Measurements from ENCODE around the gene PTP4A1. TPM values are rescaled to one million over a fixed set of nuclear protein-coding genes. Genes with fewer than 3 reads are reported as not detected.

The PTP4A1 gene
- total RNA-seq, 1 experiment from 2014 or later: 123 TPM

- ChIA-PET POLR2A (no interaction called here), RAD21 (ENCODE audit: low non-redundant PET in 1 of 2, low total read pairs in 2 of 2, uncharacterized antibody in 2 of 2, unreplicated experiment in 2 of 2) (no interaction called here), CTCF (no interaction called here)
- Histone ChIP-seq H3K4me3 (replicated peaks in 1 of 2; ENCODE audit: low read depth in 1 of 2, low read length in 2 of 2) (no peak overlapping the region), H3K9me3 (ENCODE audit: control insufficient read depth in 1 of 2, insufficient read depth in 1 of 2, low read depth in 1 of 2, low read length in 2 of 2) (no peaks in the 10 kb centered on the region), H3K9me2 (ENCODE audit: insufficient read depth) (no peaks in the 10 kb centered on the region), H3K27ac (ENCODE audit: low read depth, low read length) (no peak overlapping the region), H3K4me1 (ENCODE audit: control insufficient read depth in 1 of 2, insufficient read depth in 2 of 2, low read length in 2 of 2) (peaks cover 3 to 9% of the 10 kb centered on the region in 2 experiments; a peak in 2 of 4 replicates), H2AFZ (ENCODE audit: low read depth, low read length, poor library complexity, severe bottlenecking) (no peak overlapping the region), H3K79me2 (ENCODE audit: insufficient read depth, low read length) (no peaks in the 10 kb centered on the region), H3K9ac (ENCODE audit: low read length) (no peak overlapping the region), H3K27me3 (ENCODE audit: insufficient read depth, low read length) (no peaks in the 10 kb centered on the region), H4K20me1 (ENCODE audit: insufficient read depth) (no peaks in the 10 kb centered on the region), H3K36me3 (ENCODE audit: control insufficient read depth in 1 of 2, insufficient read depth in 2 of 2, low read length in 2 of 2) (no peaks in the 10 kb centered on the region), H3K4me2 (ENCODE audit: low read length) (no peak overlapping the region)
- no TSS peak for BruUV-seq (replicated peaks)
- DNase-seq (ENCODE audit: low read depth, low spot score) (no peak), ATAC-seq (no peak)
- TF ChIP-seq TCF7L2 (IDR thresholded peaks at IDR 0.05; ENCODE audit: borderline replicate concordance, extremely low read depth, insufficient read depth, insufficient read length): no peak
- no peak for TF ChIP-seq CBX3 (IDR thresholded peaks at IDR 0.05; ENCODE audit: low read depth)
- no peak for TF ChIP-seq ELF1 (IDR thresholded peaks at IDR 0.05; ENCODE audit: borderline replicate concordance, low read depth)
- TF ChIP-seq RAD21 (IDR thresholded peaks at IDR 0.05; ENCODE audit: low read depth): no peak
- TF ChIP-seq FOSL1 (IDR thresholded peaks at IDR 0.05; ENCODE audit: low read depth): no peak
- TF ChIP-seq SIN3A (IDR thresholded peaks at IDR 0.05; ENCODE audit: low read depth): no peak
- no peak for TF ChIP-seq YY1 (IDR thresholded peaks at IDR 0.05; ENCODE audit: extremely low read depth, insufficient replicate concordance, low read depth, low read length)
- TF ChIP-seq JUND (IDR thresholded peaks at IDR 0.05): no peak
- no peak for TF ChIP-seq EZH2 (IDR thresholded peaks at IDR 0.05)
- TF ChIP-seq, protein P1, sequence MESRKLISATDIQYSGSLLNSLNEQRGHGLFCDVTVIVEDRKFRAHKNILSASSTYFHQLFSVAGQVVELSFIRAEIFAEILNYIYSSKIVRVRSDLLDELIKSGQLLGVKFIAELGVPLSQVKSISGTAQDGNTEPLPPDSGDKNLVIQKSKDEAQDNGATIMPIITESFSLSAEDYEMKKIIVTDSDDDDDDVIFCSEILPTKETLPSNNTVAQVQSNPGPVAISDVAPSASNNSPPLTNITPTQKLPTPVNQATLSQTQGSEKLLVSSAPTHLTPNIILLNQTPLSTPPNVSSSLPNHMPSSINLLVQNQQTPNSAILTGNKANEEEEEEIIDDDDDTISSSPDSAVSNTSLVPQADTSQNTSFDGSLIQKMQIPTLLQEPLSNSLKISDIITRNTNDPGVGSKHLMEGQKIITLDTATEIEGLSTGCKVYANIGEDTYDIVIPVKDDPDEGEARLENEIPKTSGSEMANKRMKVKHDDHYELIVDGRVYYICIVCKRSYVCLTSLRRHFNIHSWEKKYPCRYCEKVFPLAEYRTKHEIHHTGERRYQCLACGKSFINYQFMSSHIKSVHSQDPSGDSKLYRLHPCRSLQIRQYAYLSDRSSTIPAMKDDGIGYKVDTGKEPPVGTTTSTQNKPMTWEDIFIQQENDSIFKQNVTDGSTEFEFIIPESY (IDR thresholded peaks at IDR 0.05; ENCODE audit: extremely low read depth, insufficient replicate concordance, low read length): no peak
- TF ChIP-seq CEBPB (IDR thresholded peaks at IDR 0.05; ENCODE audit: low read depth): no peak
- no peak for TF ChIP-seq POLR2AphosphoS5 (IDR thresholded peaks at IDR 0.05; ENCODE audit: low read depth, low read length)
- no peak for TF ChIP-seq ZNF274 (IDR thresholded peaks at IDR 0.05; ENCODE audit: low read depth, low read length)
- TF ChIP-seq ZFX (IDR thresholded peaks at IDR 0.05): no peak
- TF ChIP-seq, protein P2, sequence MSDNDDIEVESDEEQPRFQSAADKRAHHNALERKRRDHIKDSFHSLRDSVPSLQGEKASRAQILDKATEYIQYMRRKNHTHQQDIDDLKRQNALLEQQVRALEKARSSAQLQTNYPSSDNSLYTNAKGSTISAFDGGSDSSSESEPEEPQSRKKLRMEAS (IDR thresholded peaks at IDR 0.05): no peak
- TF ChIP-seq POLR2A (IDR thresholded peaks at IDR 0.05; ENCODE audit: borderline replicate concordance, extremely low read depth, insufficient read depth, insufficient read length): no peak
- TF ChIP-seq CTCF (IDR thresholded peaks at IDR 0.05 in 2 of 3, conservative IDR thresholded peaks at IDR 0.05 in 1 of 3; ENCODE audit: borderline replicate concordance in 1 of 3, insufficient read depth in 1 of 3, low read depth in 2 of 3, low read length in 2 of 3): no peak
- intact Hi-C loops (cut with micrococcal nuclease): no loop called here
These were observed 33.7 kb upstream of the PTP4A1 start for GRCh38 chr6:63538550-63538949.
